ENCODE measurements around the gene CDH24. TPM values are rescaled to one million over a fixed set of nuclear protein-coding genes. Genes with fewer than 3 reads are reported as not detected.
"Not testable (repeated sequence)": the region's sequence is repeated elsewhere in the genome, so short reads cannot be mapped to it uniquely, and the experiment has no call there.

The CDH24 gene
- total RNA-seq, 1 donor from 2014 or later, result 1.6 TPM

DNA sequence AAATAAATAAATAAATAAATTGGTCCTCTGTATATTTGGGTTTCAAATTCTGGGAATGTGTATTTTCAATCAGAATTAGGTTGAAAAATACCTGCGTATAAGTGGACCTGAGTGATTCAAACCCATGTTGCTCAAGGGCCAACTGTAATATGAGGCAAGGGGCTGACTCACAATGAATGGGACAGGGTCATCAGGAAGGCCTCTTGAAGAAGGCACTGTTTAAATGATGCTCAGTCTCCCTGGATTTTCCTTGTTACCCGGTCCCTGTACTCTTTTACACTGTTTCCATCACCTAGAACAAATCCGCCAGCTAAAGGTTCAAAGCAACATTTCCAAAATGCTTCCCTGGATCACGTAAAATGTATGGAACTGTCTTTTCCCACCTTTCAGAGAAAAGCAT, 26.4 kb downstream of the CDH24 start:
- intact Hi-C loops (cut with DNase I), result no loop called here
- no peak for ATAC-seq (ENCODE audit: poor library complexity)
- DNase-seq, result no peak

DNA sequence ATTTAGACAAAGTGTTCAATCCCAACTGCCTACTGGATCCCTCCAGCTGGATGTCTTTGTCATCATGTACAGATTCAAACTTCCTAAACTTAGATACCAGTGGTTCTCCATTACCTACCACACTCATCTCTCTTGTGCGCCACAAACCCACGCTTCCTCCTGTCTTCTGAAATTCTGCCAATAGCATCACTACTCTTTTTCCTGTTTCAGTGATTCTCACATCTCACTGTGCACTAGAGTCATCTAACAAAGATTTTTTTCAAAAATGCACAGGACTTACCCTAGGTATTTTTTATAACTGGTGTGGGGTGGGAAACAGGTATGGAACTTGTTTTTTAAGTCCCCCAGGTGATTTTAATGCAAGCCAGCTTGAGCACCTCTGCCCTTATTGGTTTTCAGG, 28.5 kb downstream of the CDH24 start:
- intact Hi-C loops (cut with DNase I), result no loop called here
- DNase-seq, result no peak
- no peak for ATAC-seq (ENCODE audit: poor library complexity)

- intact Hi-C loops (cut with DNase I), result no loop called here
- no peak for DNase-seq
- no peak for ATAC-seq (ENCODE audit: poor library complexity)
Measured at GRCh38 chr14:23025151-23025814, 32.0 kb downstream of the CDH24 start.

- DNase-seq, result no peak
- intact Hi-C loops (cut with DNase I), result no loop called here
- no peak for ATAC-seq (ENCODE audit: poor library complexity)
Measured at GRCh38 chr14:23024612-23025075, 32.7 kb downstream of the CDH24 start.

- ATAC-seq (ENCODE audit: poor library complexity), result no peak
- intact Hi-C loops (cut with DNase I), result no loop called here
Measured at GRCh38 chr14:23023795-23024152, 33.5 kb downstream of the CDH24 start.

GRCh38 chr14:23023022-23023794, 34.1 kb downstream of the CDH24 start:
- ATAC-seq (ENCODE audit: poor library complexity), result no peak
- intact Hi-C loops (cut with DNase I), result no loop called here
- no peak for DNase-seq

More at GRCh38 chr14:23023795-23024152, 33.5 kb downstream of the CDH24 start:
- no peak for DNase-seq

- ATAC-seq (ENCODE audit: poor library complexity), result no peak
- intact Hi-C loops (cut with DNase I), result no loop called here
- DNase-seq, result no peak
Measured at GRCh38 chr14:23021889-23022442, 35.4 kb downstream of the CDH24 start.

GRCh38 chr14:23021434-23021833, 35.9 kb downstream of the CDH24 start:
- intact Hi-C loops (cut with DNase I), result no loop called here
- DNase-seq (no peak), ATAC-seq (ENCODE audit: poor library complexity) (no peak)

DNA sequence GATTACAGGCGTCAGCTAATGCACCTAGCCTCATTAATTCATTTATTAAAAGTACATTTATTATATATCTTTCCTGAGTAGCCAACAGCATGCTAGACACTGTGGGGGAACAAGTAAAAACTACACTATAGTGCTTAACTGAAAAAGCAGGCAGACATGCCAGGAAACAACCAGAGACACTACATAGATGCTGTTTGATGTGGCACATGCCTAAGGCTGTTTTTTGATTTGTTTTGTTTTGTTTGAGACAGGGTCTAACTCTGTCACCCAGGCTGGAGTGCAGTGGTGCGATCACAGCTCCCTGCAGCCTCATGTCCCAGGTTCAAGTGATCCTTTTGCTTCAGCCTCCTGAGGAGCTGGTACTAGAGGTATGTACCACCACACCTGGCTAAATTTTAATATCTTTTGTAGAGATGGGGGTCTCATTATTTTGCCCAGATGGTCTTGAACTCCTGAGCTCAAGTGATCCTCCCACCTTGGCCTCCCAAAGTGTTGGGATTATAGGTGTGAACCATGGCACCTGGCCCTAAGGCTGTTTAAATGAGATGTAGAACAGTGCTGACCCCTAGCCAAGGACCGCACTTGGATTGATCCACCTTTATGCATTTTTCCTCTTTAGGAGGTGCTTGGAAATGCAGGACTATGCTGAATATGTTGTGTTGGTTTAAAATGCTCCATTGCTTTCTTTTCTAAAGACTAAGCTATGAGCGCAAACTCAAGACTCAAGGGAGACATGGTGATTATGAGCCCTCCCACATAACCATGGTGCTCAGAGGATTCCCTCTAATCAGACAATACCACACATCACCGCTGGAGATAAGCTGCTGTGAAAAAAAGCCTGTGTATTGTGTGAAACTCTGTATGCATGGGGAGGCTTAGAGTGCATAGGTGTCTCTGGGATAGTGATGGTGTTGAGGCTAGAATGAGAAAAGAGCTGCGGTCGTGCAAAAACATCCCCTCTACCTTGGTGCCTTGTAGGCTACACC, 36.9 kb downstream of the CDH24 start:
- intact Hi-C loops (cut with DNase I), result no loop called here
- DNase-seq (no peak), ATAC-seq (ENCODE audit: poor library complexity) (peak; percentile 27)

DNA sequence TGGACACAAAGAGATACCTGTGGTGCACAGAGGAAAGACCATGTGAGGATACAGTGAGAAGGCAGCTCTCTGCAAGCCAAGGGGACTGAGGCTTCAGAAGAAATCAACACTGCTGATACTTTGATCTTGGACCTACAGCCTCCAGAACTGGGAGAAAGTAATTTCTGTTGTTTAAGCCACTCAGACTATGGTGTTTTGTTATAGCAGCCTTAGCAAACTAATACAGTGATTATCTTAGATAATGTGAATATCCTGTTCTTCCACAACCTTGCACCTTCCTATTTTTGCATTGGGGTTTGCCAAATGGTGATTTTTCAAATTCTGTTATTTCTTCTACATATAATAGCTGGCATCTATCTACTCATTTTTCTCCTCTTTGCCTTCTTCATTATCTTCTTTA, 39.2 kb downstream of the CDH24 start:
- ATAC-seq (ENCODE audit: poor library complexity), result no peak
- intact Hi-C loops (cut with DNase I), result no loop called here
- DNase-seq, result no peak

GRCh38 chr14:23017091-23017490, 40.2 kb downstream of the CDH24 start:
- intact Hi-C loops (cut with DNase I), result no loop called here
- DNase-seq (no peak), ATAC-seq (ENCODE audit: poor library complexity) (no peak)

DNA sequence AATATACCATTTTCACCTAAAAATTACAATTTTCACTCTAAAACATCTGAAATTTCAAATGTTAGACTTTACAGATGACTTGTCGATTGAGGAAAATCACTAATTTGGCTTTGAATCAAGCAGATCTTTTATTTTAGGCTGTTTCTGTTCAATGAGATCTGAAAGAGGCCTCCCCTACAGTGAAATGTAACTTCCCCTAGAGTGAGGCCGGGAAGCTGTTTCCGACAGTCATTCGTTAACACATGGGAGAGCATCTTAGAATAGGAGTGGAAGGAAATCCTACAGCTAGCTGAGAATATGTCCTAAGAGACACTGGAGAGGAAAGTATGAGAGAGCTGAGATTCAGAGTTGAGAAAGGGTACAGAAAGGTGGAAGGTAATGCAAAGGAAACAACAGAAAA, 41.7 kb downstream of the CDH24 start:
- intact Hi-C loops (cut with DNase I), result no loop called here
- ATAC-seq (ENCODE audit: poor library complexity) (no peak), DNase-seq (no peak)

DNA sequence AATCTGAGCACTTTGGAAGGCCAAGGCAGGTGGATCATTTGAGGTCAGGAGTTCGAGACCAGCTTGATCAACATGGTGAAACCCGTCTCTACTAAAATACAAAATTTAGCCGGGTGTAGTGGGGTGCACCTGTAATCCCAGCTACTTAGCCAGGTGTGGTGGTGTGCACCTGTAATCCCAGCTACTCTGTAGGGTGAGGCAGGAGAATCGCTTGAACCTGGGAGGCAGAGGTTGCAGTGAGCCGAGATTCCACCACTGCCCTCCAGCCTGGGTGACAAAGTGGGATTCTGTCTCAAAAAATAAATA, 43.6 kb downstream of the CDH24 start:
- ATAC-seq (ENCODE audit: poor library complexity); intact Hi-C loops (cut with DNase I); DNase-seq: not testable (repeated sequence)

GRCh38 chr14:23013054-23013748, 44.1 kb downstream of the CDH24 start:
- no peak for DNase-seq
- ATAC-seq (ENCODE audit: poor library complexity), result no peak
- intact Hi-C loops (cut with DNase I), result no loop called here

DNA sequence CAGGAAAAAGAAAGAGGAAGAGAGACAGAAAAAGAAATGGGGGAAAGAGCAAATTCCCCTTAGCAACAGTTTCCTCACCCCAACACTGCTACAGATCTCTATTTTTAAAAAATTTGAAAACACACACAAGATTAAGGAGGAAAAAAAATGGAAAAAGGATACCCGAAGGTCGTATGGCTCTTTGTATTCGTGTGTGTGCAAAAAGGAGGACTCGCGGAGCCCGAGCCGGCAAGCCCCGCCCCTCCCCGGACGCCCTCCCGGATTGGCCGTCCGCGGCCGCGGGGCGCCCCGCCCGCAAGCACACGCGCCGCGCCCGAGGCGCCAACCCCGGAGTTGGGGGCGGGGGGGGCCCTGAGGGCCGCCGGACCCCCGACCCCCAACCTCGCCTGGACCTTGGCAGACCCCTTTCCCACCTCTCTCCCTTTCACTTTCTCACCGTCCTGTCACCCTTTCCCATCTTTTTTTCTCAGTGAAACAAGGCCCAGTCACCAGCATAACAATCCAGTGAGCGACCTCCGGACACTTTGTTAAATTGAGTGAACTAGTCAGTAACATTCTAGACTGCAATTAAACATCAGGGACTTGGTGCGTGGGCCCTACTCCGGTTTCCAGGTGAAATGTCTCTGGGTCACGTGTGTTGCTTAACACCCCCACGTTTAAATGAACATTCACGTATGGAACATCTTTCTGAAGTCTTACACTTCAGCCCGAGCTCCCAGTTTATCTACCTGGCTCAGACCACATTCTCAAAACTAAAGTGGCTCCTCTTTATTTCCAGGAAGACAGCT, 47.2 kb downstream of the CDH24 start, which contains the start of gene C14orf93:
TSS of gene C14orf93 (minus strand) at position 205 of the 788 bp plus-strand sequence. CDS start 11,120 bp downstream, outside the sequence.
- peak; percentile 67 for ATAC-seq (ENCODE audit: poor library complexity)
- DNase-seq, result peak; percentile 91
- intact Hi-C loops (cut with DNase I), result no loop called here

GRCh38 chr14:23009483-23009938, 47.8 kb downstream of the CDH24 start:
- intact Hi-C loops (cut with DNase I), result no loop called here
- DNase-seq, result no peak
- ATAC-seq (ENCODE audit: poor library complexity), result no peak

- intact Hi-C loops (cut with DNase I), result no loop called here
- no peak for ATAC-seq (ENCODE audit: poor library complexity)
- no peak for DNase-seq
Measured at GRCh38 chr14:23008831-23009230, 48.5 kb downstream of the CDH24 start.

Measured in Right ventricle myocardium superior (tissue), 1 donor.